HG02642 (cell line): ENCODE measurements around the gene ST13.
"Not testable (repeated sequence)": the region's sequence is repeated elsewhere in the genome, so short reads cannot be mapped to it uniquely, and the experiment has no call there.

Source experiments
- ATAC-seq: cut with Tn5 transposase; IDR thresholded peaks from one replicate; pipeline ENCODE4 v1.9.1; 2021; ENCODE audit warnings: mild to moderate bottlenecking; ENCODE audit not compliant: unreplicated experiment, poor library complexity

Gene ST13

DNA sequence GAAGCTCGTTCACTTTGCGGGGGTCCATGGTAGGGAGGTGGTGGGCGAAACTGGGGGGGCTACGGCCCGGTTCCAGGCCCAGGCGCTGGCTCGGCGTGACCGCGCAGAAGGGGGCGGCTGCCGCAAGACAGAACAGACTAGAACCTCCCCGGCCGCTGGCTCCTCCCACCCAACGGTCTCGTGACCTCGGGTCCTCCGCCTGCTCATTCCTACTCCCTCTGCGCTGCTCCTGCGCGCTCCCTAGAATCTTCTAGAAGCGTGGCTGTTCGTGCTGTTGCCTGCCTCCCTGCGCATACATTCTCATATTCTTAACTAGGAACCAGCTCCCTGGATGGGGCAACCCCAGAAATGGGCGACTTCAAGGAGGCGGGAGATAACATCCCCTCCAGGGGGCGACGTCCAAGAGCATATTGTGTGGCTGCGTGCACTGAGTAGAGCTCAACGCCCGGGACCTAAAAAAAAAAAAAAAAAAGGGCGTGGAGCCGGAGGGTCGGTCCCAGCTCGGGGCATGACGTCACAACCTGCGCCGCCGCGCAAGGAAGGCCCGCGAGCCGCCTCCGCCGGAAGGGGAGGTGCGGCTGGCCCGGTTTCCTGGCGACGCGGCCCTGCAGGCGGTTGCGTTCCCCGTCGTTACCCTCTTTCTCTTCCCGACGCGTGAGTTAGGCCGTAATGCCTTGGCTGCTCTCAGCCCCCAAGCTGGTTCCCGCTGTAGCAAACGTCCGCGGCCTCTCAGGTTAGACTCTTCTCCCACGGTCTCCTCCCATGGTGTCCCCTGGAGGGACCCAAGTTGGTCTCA, at the start of gene ST13, which contains the start of gene XPNPEP3:
Gene ST13, minus strand, starts transcription at position 127 of the 796 bp plus-strand sequence. Its CDS starts 99 bp downstream, at position 28.
Gene XPNPEP3, plus strand, starts transcription at position 636 of the 796 bp plus-strand sequence. Its CDS starts 34 bp downstream, at position 670.
- peak; percentile 92 for ATAC-seq

- no peak for ATAC-seq
Observed at GRCh38 chr22:40904101-40904500, 47.7 kb upstream of the ST13 start.

- ATAC-seq, result no peak
Observed at GRCh38 chr22:40898850-40899357, 42.5 kb upstream of the ST13 start.

DNA sequence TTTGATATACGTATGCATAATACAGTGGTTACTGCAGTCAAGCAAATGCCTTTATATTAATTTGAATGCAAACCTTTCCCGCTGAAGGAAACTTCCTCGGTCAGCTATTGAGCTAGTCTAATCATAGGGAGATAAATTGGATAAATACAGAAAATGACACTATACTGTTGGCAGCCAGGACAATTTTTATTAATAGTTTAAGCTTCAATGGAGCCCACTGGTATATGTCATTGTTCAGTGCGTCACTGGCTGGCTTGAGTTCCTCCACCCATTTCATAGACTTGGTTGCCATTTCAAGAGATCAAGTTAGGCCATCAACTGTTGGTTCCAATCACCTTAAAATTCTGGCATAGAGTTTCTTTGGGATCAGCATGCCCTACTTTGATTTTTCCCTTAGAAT, 38.0 kb upstream of the ST13 start:
- ATAC-seq, result no peak

DNA sequence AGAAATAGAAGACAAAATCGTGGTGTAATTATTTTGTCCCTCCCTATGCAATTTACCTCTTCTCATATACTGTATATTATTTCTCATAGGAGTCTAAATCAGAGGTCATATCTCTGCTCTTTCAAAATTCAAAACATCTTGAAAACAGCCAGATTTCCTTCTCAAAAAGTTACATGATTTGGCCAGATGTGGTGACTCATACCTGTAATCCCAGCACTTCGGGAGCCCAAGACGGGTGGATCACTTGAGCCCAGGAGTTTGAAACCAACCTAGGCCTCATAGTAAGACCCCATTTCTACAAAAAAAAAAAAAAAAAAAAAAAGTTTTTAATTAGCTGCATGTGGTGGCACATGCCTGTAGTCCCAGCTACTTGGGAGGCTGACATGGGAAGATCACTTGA, 34.4 kb upstream of the ST13 start:
- no peak for ATAC-seq

DNA sequence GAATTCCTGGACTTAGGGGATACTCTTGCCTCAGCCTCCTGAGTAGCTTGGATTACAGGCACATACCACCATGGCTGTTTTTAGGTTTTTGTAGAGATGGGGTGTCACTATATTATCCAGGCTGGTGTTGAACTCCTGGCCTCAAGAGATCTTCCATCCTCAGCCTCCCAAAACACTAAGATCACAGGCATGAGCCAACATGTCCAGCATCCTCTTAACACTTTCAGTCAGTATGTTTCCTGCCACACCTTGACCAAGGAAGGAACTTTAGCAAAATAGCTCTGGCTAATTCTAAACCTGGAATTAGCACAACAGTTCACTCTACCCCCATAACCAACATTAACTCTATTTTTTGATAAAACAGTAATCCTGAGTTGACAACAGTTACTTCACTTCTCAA, 32.7 kb upstream of the ST13 start:
- ATAC-seq, result no peak

GRCh38 chr22:40878922-40879321, 22.5 kb upstream of the ST13 start:
- no peak for ATAC-seq

DNA sequence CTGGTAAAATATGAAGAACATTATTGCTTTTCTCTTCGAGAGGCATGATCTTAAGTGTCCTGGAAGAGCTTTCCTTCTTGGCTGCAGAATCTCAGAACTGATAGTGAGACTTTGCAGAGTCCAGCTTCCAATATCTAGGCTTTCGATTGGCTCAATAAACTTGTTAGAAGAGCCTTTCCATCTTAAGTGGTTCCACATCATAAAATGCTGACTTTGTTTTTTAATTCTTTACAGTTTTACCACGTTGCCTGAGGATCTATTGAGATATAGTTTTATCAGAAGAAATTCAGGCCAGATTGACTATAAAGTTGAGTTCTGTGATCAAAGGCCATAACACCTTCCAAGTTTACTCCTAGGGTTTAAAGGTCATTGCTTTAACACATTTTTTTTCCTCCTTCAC, 21.0 kb upstream of the ST13 start:
- no peak for ATAC-seq

GRCh38 chr22:40876907-40877306, 20.5 kb upstream of the ST13 start:
- ATAC-seq, result no peak

DNA sequence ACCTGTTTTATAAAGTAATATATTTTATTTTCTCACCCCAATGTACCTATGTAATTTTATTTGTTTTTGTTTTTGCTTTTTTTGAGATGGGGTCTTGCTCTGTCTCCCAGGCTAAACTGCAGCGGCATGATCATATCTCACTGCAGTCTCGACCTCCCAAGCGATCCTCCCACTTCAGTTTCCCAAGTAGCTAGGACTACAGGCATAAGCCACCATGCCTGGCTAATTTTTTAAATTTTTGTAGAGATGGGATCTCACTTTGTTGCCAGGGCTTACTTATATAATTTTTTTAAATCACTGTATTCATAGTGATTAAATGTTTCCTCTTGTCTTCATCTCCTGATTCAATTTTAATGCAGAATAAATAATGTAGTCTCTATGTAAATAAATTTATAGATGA, 18.7 kb upstream of the ST13 start:
- ATAC-seq, result no peak

- ATAC-seq, result no peak
Observed at GRCh38 chr22:40874016-40874415, 17.6 kb upstream of the ST13 start.

DNA sequence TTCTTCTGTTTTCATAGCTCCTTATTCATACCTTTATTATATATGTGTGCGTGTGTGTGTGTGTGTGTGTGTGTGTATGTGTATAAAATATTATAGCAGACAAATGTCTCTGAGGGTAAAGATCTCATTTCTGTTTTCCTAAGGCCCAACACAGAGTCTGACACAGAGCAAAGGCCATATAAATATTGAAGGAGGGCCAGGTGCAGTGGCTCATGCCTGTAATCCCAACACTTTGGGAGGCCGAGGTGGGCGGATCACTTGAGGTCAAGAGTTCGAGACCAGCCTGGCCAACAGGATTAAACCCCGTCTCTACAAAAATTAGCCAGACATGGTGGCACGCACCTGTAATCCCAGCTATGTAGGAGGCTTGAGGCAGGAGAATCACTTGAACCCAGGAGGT, 11.9 kb upstream of the ST13 start:
- ATAC-seq, result not testable (repeated sequence)

DNA sequence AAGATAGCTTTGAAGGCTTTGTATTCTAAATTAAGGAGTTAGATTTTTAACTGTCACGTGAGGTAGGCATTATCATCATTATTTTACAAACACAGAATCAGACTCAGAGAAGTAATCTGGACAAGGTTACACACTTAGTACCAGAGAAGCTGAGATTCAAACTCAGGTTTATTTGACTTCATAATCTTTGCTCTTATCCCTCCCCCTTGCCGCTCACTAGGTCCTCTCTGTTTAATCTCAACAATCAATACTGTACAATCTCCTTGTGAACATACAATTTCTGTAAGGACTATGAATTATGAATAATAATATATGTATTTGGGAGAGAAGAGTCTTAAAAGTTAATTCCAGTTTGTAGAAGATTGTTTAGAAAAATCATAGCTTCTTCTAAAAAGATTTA, 10.7 kb upstream of the ST13 start:
- no peak for ATAC-seq

DNA sequence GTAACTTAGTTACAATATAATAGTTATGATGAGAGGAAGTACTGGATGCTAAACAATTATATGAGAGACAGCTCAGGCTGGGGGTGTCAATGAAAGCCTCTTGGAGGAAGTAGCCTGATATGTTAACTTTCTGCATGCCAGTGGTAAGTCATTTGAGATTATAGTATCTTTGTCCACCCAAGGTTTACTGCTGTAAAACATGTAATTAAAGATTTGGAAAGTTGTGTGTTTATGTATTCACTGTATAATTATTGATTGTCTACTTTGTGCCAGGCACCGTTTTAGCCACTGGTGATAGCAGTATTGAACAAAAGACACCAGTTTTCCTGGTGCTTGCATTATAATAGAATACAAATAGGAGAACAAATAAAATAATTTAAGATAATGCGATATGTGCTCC, 6.1 kb upstream of the ST13 start:
- no peak for ATAC-seq

DNA sequence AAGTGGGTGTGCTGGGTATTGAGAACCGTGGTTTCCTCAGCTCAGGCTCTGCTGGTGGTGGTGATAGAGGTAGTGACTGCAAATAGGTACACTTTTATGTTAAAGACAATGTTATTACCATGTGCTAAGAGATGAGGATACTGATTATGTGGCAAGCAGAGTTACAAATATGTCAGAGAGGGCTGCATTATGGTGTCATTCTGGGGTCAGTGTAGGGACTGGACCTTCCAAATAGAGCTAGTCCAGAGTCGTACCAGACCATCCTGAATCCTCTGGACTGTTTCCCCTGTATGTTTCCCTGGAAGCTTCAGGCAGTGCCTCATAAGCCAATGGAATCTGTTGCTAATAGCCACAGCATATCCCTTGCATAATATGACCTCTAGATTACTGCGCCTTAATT, 5.6 kb upstream of the ST13 start, which contains the start of gene DNAJB7:
Gene DNAJB7, minus strand, starts transcription at position 101 of the 400 bp plus-strand sequence. CDS start 119 bp downstream, outside the sequence.
- ATAC-seq, result no peak

- no peak for ATAC-seq
Observed at GRCh38 chr22:40857309-40857855, 943 bp upstream of the ST13 start.

DNA sequence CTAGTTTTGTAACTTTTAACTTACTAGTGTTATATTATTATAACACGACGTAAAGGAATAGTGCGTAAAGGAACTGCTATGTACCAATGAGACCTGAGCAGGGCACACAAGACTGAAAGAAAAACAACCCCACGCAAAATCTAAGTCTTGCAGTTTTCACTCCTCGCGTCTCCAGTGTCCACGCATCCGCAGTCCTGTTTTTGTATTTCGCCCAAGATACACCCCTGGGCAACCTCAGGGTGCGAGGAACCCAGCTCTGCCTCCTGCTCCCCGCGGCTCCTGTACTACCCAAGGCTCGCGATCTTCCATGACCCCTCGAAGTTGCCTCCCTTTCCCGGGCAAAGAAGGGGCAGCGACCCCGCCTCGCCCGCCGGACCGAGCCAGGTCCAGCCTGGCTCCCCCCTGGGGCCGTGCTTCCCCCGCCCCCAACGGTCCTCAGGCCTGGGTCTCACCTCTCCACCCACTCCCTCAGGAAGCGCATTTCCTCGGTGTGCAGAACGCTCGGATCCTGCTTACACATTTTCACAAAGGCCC, 393 bp downstream of the ST13 start:
- ATAC-seq, result peak; percentile 36

DNA sequence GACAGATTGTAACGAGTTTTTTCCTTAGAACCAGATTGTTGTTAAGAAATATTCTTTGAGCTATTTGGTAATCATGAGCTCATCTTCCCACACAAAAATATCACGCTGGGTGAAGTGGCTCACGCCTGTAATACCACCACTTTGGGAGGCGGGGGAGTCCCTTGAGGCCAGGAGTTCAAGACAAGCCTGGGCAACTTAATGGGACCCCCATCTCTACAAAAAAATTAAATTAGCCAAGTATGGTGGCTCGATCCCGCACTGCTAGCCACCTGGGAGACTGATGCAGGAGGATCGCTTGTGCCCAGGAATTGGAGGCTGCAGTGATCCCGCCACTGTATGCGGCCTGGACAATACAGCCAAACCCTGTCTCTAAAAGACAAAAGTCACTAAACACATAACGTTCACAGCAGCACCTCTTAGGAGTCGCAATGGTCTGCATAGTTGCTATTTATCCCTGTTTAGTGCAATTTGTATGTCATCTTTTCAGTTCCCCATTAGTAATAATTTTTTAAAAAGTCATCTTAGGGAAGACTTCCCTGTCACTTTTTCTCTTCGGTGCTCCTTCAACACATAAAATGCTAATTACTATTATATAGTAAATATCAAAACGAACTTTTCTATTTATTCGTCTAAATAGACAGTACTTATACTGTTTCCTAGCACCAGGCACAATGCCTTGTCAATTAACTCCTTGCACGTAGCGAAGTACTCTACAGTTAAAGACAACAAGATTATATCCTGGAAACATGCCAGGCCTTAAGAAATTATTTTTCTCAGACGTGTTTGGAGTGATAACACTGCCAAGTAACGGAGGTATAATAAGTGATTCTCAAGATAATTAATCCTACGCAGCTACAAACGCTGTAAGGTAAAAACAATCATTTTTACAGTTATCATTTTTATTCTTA, 1.1 kb downstream of the ST13 start:
- no peak for ATAC-seq

GRCh38 chr22:40853961-40854360, 2.5 kb downstream of the ST13 start:
- no peak for ATAC-seq

GRCh38 chr22:40853333-40853732, 3.1 kb downstream of the ST13 start:
- no peak for ATAC-seq
